Cardiac septum (tissue), 1 donor: ENCODE data around the gene RPS6KC1. TPM values are rescaled to one million over a fixed set of nuclear protein-coding genes. Genes with fewer than 3 reads are reported as not detected.
"Not testable (repeated sequence)": the region's sequence is repeated elsewhere in the genome, so short reads cannot be mapped to it uniquely, and the experiment has no call there.

Source experiments
- DNase-seq: peaks from one replicate; pipeline ENCODE4 v3.0.0-alpha.2; 2020; ENCODE audit warnings: low spot score
- intact Hi-C: fragments of 100-400 bp; cut with DNase I; formaldehyde crosslinking; loops from one replicate; pipeline ENCODE4 v1.14.0; 2022
- long read RNA-seq: library from polyadenylated mRNA; unstranded; transcript quantifications from one replicate; pipeline ENCODE4 v2.0.0, GENCODE V29; 2021
- total RNA-seq: library from RNA; stranded (reverse); fragmentation: NEBNext Ultra II Directional; extraction: Animal tissue kit (Norgen Biotek cat#: 25700); gene quantifications from one replicate; pipeline ENCODE4 v1.2.1, GENCODE V29; 2021
- donor health status: DM: no; HTN: no; CAD: no.

RPS6KC1 gene, protein sequence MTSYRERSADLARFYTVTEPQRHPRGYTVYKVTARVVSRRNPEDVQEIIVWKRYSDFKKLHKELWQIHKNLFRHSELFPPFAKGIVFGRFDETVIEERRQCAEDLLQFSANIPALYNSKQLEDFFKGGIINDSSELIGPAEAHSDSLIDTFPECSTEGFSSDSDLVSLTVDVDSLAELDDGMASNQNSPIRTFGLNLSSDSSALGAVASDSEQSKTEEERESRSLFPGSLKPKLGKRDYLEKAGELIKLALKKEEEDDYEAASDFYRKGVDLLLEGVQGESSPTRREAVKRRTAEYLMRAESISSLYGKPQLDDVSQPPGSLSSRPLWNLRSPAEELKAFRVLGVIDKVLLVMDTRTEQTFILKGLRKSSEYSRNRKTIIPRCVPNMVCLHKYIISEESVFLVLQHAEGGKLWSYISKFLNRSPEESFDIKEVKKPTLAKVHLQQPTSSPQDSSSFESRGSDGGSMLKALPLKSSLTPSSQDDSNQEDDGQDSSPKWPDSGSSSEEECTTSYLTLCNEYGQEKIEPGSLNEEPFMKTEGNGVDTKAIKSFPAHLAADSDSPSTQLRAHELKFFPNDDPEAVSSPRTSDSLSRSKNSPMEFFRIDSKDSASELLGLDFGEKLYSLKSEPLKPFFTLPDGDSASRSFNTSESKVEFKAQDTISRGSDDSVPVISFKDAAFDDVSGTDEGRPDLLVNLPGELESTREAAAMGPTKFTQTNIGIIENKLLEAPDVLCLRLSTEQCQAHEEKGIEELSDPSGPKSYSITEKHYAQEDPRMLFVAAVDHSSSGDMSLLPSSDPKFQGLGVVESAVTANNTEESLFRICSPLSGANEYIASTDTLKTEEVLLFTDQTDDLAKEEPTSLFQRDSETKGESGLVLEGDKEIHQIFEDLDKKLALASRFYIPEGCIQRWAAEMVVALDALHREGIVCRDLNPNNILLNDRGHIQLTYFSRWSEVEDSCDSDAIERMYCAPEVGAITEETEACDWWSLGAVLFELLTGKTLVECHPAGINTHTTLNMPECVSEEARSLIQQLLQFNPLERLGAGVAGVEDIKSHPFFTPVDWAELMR
- total RNA-seq: 12.7 TPM
- long read RNA-seq, full-length matches to known transcripts: 6 of 26 reads
- long read RNA-seq, partial matches to known transcripts: 3 of 26 reads
- long read RNA-seq, other reads (novel, unspliced or antisense): 17 of 26 reads

DNA sequence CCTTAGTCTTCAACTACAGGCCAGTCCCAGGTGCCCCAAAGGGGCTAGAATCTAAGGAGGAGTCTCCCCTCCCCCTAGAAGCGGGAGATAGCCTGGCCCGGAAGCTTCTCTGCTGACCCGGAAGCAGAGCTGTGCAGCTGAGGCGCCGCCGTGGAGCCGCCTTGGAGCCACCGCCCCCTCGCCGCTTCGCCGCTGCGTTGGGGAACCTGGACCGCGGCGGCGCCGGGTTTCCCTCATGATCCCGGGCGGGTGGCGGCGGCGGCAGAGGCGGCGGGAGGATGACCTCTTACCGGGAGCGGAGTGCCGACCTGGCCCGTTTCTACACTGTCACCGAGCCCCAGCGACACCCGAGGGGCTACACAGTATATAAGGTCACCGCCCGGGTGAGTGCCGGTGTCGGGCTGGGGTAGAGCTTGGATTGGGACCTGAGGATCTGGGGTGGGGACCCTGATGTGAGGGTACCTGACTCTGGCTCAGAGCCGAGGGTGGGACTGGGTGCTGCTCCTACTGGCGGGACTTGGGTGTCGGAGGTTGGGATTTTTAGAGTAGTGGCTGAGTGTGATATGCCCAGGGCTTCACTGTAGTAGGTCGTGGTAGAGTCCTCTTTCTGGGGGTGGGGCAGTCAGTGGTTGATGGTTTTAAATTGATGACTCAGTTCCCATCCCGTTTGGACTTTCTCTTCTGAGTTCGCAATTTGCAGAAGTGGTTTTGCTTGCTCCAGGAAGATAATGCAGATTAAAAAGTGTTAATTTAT, at the start of gene RPS6KC1:
Gene RPS6KC1, plus strand, starts transcription at position 115 of the 754 bp plus-strand sequence. Its CDS starts 164 bp downstream, at position 279.
- intact Hi-C loops: loop anchor here (2.0 kb wide), 1 partner anchor 37 kb away; the partner anchor contains the start of gene ANGEL2
- DNase-seq: peak; percentile 94

- intact Hi-C loops: no loop called here
- no peak for DNase-seq
Measured at GRCh38 chr1:213003256-213003655, 47.8 kb upstream of the RPS6KC1 start.

GRCh38 chr1:213008564-213008963, 42.5 kb upstream of the RPS6KC1 start:
- no peak for DNase-seq
- intact Hi-C loops: no loop called here

DNA sequence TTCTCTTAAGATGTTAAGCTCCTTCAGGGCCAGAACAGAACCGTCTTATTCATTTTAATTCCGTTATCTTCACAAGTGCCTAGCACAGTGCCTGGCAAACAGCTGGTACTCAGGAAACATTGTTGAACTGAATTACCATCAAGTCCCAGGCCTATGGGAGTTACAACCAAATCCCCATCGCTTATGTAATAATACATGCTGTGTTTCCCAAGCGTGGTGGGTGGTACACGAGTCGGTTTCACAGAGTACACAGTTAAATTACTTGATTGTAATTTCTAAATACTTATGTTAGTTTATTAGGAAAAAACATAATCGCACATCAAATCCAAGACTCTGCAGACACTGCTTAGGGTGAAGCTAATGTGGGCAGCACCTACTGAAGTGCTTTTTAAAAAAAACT, 36.4 kb upstream of the RPS6KC1 start:
- DNase-seq: no peak
- intact Hi-C loops: loop anchor here (2.0 kb wide), 1 partner anchor 36 kb away; the partner anchor contains the start of gene RPS6KC1

DNA sequence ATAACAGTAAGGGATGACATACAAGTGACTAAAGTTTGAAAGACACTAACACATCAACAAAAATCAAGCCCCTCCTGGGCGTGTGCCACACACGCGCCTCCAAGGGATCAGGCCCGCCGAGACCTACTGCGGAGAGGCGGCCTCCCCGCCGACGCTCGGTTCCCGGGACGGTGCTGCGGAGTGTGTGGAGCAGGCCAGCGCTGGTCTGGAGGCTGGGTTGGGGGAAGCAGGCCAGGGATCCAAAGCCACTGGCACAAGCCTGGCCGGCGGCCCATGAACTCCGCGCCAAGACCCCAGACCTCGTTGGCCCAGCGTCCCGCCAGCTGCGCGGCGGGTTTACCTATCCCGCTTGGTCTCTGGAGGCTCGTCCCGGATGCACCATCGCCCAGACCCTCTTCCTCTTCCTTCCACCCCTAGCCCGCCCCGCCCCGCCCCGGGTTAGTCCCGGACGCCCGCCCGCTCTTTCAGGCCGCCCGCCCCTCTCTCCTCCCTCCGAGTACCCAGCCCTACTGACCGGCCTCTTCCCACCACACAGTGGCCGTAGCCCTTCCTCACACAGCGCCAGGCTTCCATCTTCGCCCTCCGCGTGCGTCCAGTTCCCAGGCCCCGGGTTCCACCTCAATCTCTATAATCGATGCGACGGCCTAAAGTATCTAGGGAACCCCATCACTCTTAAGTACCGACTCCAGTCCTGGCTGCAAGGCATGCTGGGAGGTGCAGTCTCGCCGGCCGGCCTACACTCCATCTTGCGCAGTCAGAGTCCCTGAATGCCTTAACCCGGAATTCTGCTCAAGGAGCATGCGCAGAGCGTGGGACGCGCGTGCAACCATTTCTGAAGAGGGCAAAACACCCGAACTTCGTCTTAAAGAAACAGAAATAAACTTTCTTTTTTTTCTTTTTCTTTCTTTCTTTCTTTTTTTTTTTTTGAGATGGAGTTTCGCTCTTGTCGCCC, 35.7 kb upstream of the RPS6KC1 start, which contains the start of gene ANGEL2:
Gene ANGEL2, minus strand, starts transcription at position 769 of the 952 bp plus-strand sequence. Its CDS starts 196 bp downstream, at position 573.
- intact Hi-C loops: loop anchor here (2.0 kb wide), 1 partner anchor 35 kb away; the partner anchor contains the start of gene RPS6KC1
- peak; percentile 98 for DNase-seq

DNA sequence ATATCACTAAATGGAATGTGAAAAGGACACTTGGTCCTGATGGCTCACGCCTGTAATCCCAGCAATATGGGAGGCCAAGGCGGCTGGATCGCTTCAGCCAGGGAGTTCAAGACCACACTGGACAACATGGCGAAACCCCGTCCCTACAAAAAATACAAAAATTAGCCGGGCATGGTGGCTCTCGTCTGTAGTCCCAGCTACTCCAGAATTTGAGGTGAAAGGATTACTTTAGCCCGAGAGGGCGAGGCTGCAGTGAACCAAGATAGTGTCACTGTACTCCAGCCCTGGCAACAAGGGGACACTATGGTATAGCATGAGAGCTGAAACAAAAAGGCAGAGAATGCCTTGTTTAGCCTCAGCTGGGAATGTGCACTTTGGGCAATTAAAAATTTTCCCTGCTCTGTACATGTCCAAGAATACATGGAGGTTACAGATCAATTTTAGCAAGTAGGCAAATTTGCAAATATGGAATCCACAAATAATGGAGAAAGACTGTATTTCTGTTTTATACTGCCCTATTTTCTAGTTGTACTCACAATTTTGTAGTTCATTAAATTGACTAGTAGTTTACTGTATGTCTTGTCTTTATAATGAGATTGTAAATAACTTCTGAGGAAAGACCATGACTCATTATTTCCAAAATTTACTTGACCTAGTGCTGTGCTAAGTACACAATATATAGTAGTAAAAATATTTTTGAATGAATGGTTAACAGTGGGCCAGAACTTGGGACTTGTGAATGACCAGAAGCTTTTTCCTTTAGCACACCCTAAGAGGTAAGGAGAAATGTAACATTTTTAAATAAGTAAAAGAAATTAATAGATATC, 33.4 kb upstream of the RPS6KC1 start:
- DNase-seq: no peak
- intact Hi-C loops: no loop called here

- intact Hi-C loops: no loop called here
Measured at GRCh38 chr1:213019450-213019849, 31.6 kb upstream of the RPS6KC1 start.

GRCh38 chr1:213020016-213020415, 31.0 kb upstream of the RPS6KC1 start:
- no peak for DNase-seq
- intact Hi-C loops: no loop called here

More at GRCh38 chr1:213019450-213019849, 31.6 kb upstream of the RPS6KC1 start:
- no peak for DNase-seq

- intact Hi-C loops, DNase-seq: not testable (repeated sequence)
Measured at GRCh38 chr1:213027024-213027423, 24.0 kb upstream of the RPS6KC1 start.

DNA sequence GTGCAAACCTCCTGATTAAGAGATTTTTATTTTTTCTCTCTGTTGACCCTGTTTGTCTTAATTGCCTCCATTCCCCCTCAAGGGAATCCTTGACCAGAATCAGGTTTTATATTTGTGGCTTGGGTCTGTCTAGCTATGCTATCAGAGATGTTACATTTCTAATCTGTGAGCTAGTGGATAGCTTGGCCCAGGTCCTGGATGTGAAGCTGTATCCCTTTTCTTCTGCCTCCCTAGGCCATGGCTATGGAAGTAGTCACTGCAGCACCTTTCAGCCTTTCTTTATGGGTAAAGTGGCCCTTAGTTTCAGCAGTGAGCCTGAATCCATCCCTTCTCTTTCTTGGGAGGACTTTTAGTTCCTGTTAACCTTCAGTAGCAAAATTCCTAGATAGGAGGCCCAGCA, 18.4 kb upstream of the RPS6KC1 start:
- intact Hi-C loops: no loop called here
- no peak for DNase-seq

DNA sequence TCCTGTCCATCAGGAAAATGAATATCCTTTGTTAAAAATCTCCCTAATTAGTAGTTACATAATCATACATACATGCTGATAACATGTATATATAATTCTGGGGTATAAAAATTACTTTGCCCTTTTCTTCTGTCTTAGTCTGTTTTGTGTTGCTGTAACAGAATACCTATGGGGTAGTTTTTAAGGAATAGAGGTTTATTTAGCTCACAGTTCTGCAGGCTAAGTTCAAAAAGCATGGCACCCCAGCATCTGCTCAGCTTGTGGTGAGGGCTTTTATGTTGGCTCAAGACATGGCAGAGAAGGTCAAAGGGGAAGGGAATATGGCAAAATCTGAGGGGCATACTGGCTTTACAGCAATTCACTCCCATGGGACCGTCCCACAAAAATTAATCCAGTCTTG, 16.3 kb upstream of the RPS6KC1 start:
- intact Hi-C loops: no loop called here
- no peak for DNase-seq

GRCh38 chr1:213035573-213035972, 15.5 kb upstream of the RPS6KC1 start:
- DNase-seq: no peak
- intact Hi-C loops: no loop called here

GRCh38 chr1:213041443-213041842, 9.6 kb upstream of the RPS6KC1 start:
- intact Hi-C loops: no loop called here

DNA sequence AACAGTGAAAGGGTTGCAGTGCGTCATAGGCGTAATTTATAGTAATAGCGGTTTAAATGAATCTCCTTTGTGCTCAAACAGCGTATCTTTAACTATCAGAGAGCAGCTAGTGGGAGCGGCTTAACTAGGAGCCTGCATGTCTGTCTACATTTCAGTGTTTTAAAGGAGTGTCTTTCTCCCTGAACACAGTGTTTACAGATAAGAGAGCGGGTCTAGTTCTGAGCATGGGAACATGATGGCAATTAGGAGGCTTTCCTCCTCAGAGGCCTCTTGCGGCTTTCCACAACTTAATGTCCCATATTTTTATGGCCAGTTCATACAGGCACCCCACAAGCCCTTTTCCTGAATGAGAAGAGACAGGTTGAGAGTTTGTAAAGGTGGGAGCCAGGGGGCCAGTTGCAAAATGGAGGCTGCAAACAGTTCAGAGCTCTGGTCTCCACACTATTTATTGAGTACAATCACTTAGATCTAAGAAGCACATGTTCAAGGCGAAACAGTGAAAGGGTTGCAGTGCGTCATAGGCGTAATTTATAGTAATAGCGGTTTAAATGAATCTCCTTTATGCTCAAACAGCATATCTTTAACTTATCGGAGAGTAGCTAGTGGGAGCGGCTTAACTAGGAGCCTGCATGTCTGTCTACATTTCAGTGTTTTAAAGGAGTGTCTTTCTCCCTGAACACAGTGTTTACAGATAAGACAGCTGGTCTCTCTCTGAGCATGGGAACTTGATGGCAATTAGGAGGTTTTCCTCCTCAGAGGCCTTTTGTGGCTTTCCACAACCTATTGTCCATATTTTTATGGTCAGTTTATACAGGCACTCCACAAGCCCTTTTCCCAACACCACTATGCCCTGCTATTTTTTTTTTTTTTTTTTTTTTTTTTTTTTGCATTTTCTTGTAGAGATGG, 5.5 kb upstream of the RPS6KC1 start:
- DNase-seq, intact Hi-C loops: not testable (repeated sequence)

More at GRCh38 chr1:213041443-213041842, 9.6 kb upstream of the RPS6KC1 start:
- DNase-seq: no peak

DNA sequence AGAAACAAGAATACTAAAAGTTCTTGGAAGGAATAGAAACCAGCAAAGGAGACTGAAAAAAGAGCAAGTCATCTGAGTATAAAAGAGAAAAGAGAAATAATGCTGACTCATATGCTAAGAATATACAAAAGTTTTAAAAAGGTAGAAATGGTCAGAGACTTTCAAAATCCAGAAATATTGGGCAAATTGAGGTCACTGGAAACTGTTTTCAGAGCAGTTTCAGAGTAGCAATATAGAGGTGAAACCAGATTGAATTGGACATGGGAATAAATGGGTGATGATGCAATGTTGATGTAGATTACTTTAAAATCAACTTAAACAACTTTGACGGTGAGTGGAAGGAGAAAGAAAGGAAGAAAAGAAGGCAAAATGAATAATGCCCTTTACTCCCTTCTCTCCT, 1.8 kb upstream of the RPS6KC1 start:
- intact Hi-C loops: no loop called here
- no peak for DNase-seq

DNA sequence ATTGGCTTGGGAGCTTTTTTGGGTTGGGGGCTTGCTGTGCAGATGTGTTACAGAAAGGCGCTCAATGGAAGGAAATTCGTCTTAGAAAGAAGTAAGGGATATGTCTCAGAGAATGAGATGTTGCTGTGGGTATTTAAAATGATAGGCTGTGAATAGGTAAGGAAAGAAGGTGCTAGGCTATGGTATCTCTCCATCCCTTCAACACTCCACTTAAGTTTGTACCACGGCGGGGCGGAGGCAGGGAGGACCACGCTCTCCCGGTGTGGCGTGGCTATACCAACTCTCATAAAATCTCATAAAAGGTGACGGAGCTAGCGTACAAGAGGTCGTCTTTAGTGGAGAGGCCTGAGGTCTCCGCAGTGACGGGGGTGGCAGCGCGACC, 305 bp upstream of the RPS6KC1 start:
- intact Hi-C loops: loop anchor here (2.0 kb wide), 1 partner anchor 36 kb away; the partner anchor contains the start of gene ANGEL2

More for the DNA sequence above, 305 bp upstream of the RPS6KC1 start:
- no peak for DNase-seq
